Activated B cell treated with CpG ODN at 0.5 μM for 24 hours (primary cell): Measurements from ENCODE around the gene METTL16. TPM values are rescaled to one million over a fixed set of nuclear protein-coding genes. Genes with fewer than 3 reads are reported as not detected.

Source experiments
- ATAC-seq: fragments of 200-7000 bp; cut with Tn5 transposase; one replicate; pipeline ENCODE4 v1.10.0; 2021; ENCODE audit warnings: low read depth, mild to moderate bottlenecking, moderate library complexity
- CTCF ChIA-PET: fragments of 350-600 bp; sonication (Branson Sonifier 250); formaldehyde crosslinking; loops from one replicate; lab custom pipeline; 2021; ENCODE audit warnings: antibody characterized with exemption; lab: Charles Lee
- POLR2A ChIA-PET: fragments of 350-600 bp; sonication (Branson Sonifier 250); formaldehyde crosslinking; loops from one replicate; lab custom pipeline; 2021; ENCODE audit warnings: antibody characterized with exemption; lab: Charles Lee
- DNase-seq: peaks from one replicate; pipeline ENCODE4 v3.0.0; 2022
- H3K27ac Mint-ChIP-seq: one replicate; pipeline ENCODE4 v1.8.0; 2020; ENCODE audit warnings: mixed read lengths
- H3K27me3 Mint-ChIP-seq: one replicate; pipeline ENCODE4 v1.8.0; 2021; ENCODE audit warnings: mixed read lengths
- H3K36me3 Mint-ChIP-seq: one replicate; pipeline ENCODE4 v1.8.0; 2021; ENCODE audit warnings: low read depth, mixed read lengths
- H3K4me1 Mint-ChIP-seq: one replicate; pipeline ENCODE4 v1.8.0; 2021; ENCODE audit warnings: mixed read lengths
- H3K4me3 Mint-ChIP-seq: one replicate; pipeline ENCODE4 v1.8.0; 2020; ENCODE audit warnings: mild to moderate bottlenecking, mixed read lengths
- H3K9me3 Mint-ChIP-seq: one replicate; pipeline ENCODE4 v1.8.0; 2020; ENCODE audit warnings: mixed read lengths
- CTCF ChIP-seq: fragments of 200-600 bp; IDR thresholded peaks from one replicate; pipeline ENCODE4 v1.8.0; 2022; ENCODE audit warnings: antibody characterized with exemption, mild to moderate bottlenecking
- intact Hi-C: fragments of 100-400 bp; cut with micrococcal nuclease; formaldehyde crosslinking; loops from one replicate; pipeline ENCODE4 v1.15.1; 2024
- total RNA-seq: library from RNA; stranded (reverse); gene quantifications from 2 replicates; pipeline ENCODE4 v1.2.3, GENCODE V29; 2022

Gene METTL16
- total RNA-seq, 1 donor from 2014 or later: 57.2 TPM

DNA sequence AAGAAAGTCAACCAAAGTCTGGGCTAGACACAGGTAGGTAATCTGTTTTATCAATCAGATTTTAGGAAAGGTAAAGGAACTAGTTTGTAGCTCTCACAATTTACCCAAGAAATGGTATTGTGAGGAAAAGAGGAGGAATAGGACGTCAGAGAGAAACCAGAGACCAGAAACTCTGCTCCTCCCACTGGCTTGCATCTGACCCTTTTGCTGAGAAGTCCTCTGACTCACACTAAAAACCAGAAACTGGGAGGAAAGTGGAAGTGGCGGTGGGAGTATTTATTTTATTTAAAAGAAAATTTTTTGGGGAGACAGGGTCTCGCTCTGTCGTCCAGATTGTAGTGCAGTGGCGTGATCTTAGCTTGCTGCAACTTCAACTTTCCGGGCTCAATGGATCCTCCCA is 72.9 kb downstream of the METTL16 start:
- no peaks in the 10 kb centered on the region for H3K4me1 Mint-ChIP-seq
- CTCF ChIA-PET: no interaction called here
- no peak for DNase-seq
- POLR2A ChIA-PET: no interaction called here
- intact Hi-C loops: no loop called here
- no peak for ATAC-seq
- H3K36me3 Mint-ChIP-seq: peaks cover 71% of the 10 kb centered on the region
- H3K4me3 Mint-ChIP-seq: no peak overlapping the region
- no peak overlapping the region for H3K27ac Mint-ChIP-seq
- H3K9me3 Mint-ChIP-seq: no peaks in the 10 kb centered on the region
- no peak for TF ChIP-seq CTCF
- H3K27me3 Mint-ChIP-seq: no peaks in the 10 kb centered on the region

DNA sequence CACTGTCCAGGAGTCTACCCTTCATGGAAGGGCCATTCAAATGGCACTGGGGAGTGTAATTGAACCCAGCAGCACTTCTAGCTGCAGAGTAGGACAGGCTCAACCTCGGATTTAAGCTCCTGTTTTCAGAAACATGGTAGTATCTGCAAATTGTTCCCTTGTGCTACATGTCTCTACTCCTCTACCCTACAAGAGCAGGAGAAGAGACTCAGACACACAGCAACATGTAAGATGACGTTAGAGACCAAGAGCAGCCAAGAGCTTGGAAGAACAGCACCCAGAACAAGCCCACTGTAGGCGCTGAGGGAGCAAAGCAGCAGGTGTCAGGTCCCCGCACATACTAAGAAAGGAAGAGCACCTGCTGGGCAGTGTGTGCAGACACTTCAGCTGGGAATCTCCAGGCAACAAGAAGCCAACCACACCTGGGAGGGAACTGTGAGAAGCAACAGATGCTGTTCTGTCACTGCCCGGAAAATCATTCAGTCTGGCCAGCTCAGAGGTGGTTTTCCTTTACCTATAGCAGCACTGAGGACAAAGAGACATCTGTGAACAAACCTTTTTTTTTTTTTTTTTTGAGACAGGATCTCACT is 75.3 kb downstream of the METTL16 start:
- Mint-ChIP-seq H3K4me3 (no peak overlapping the region), H3K27ac (no peak overlapping the region)

GRCh38 chr17:2435862-2436261 is 75.8 kb downstream of the METTL16 start:
- ChIA-PET POLR2A (no interaction called here), CTCF (interaction anchor here (1.4 to 1.6 kb wide), 2 partner anchors 19 to 53 kb away, joined by 3 to 4 read pairs; no protein-coding TSS in a partner anchor)
- H3K4me1 Mint-ChIP-seq: no peaks in the 10 kb centered on the region
- no peaks in the 10 kb centered on the region for H3K9me3 Mint-ChIP-seq
- no peak overlapping the region for H3K27ac Mint-ChIP-seq
- H3K4me3 Mint-ChIP-seq: no peak overlapping the region
- no peak for DNase-seq
- no peak for TF ChIP-seq CTCF
- H3K27me3 Mint-ChIP-seq: no peaks in the 10 kb centered on the region
- peaks cover 75% of the 10 kb centered on the region for H3K36me3 Mint-ChIP-seq
- intact Hi-C loops: no loop called here
- ATAC-seq: no peak

More for the DNA sequence above, 75.3 kb downstream of the METTL16 start:
- ChIA-PET POLR2A (interaction anchor here (0.7 kb wide), 1 partner anchor 105 kb away, joined by 6 read pairs; no protein-coding TSS in a partner anchor), CTCF (interaction anchor here (0.8 to 1.6 kb wide), 3 partner anchors 20 to 54 kb away, joined by 3 to 4 read pairs (median 3); no protein-coding TSS in a partner anchor)
- no peaks in the 10 kb centered on the region for H3K9me3 Mint-ChIP-seq
- ATAC-seq (no peak), DNase-seq (no peak)
- no peaks in the 10 kb centered on the region for H3K4me1 Mint-ChIP-seq
- TF ChIP-seq CTCF: no peak
- intact Hi-C loops: no loop called here
- no peaks in the 10 kb centered on the region for H3K27me3 Mint-ChIP-seq
- H3K36me3 Mint-ChIP-seq: peaks cover 78% of the 10 kb centered on the region

DNA sequence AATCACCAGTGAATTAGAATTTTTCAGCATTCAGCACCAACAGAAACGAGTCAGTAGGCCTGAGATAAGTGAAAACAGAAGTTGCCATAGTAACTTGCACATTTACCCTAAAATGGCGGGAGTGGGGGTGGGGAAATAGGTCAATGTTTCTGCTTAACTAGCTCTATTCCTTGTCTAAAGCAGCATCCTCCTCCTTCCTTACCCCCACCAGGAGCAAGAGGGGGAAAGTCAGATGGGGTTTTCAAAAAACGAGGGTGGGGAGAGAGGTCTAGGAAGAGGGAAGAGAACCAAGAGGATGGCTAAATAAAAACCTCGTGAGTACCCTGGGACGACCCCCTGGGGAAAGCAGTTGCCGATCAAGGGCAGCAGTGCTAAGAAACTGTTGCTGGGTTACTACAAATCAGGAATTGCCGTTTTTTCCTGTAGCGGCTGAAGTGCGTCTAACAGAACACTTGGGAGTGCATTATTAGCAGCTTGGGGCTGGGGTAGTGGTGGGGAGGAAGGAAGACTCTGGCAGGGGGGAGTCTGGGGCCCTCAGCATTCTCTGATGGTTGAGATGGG is 76.4 kb downstream of the METTL16 start:
- DNase-seq (no peak), ATAC-seq (no peak)
- Mint-ChIP-seq H3K36me3 (peaks cover 71% of the 10 kb centered on the region), H3K4me1 (no peaks in the 10 kb centered on the region), H3K27me3 (no peaks in the 10 kb centered on the region), H3K9me3 (no peaks in the 10 kb centered on the region), H3K27ac (no peak overlapping the region), H3K4me3 (no peak overlapping the region)
- TF ChIP-seq CTCF: no peak
- POLR2A ChIA-PET: no interaction called here
- CTCF ChIA-PET: interaction anchor here (1.1 to 1.6 kb wide), 2 partner anchors 19 to 53 kb away, joined by 4 read pairs; no protein-coding TSS in a partner anchor
- intact Hi-C loops: no loop called here

DNA sequence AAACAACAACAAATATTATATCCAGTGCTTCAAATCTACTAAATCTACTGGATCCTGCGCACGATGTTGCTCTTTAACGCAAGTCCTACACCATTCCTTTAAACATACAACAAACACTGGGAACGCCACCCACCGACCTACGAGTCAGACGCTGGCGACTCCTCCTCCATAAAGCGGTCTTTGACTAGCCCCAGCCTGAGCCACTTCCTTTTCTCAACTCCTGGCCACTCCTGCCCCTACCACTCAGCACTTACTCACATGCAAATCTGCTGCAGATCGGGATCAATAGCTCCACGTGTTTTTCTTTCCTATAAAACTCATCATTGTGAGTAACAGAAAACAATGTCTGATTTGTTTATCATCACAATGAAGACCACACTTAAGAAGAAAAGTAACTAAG is 78.0 kb downstream of the METTL16 start:
- DNase-seq (no peak), ATAC-seq (no peak)
- intact Hi-C loops: no loop called here
- Mint-ChIP-seq H3K9me3 (no peaks in the 10 kb centered on the region), H3K4me3 (no peak overlapping the region), H3K4me1 (no peaks in the 10 kb centered on the region), H3K36me3 (peaks cover 66% of the 10 kb centered on the region), H3K27ac (no peak overlapping the region), H3K27me3 (no peaks in the 10 kb centered on the region)
- no peak for TF ChIP-seq CTCF
- CTCF ChIA-PET: interaction anchor here (1.2 to 1.5 kb wide), 2 partner anchors 17 to 51 kb away, joined by 5 to 6 read pairs; no protein-coding TSS in a partner anchor
- POLR2A ChIA-PET: no interaction called here
